Activated T-helper 2 cell treated with anti-CD3 and anti-CD28 coated beads, Interferon-gamma antibody, Interleukin-2, Interleukin-4, amounts not matched to agents 10 μg/mL and 5 μg/mL and 100 μg/mL, durations not matched to agents 14 hours and 24 hours and 36 hours (primary cell): ENCODE data around the gene SRRM1. TPM values are rescaled to one million over a fixed set of nuclear protein-coding genes. Genes with fewer than 3 reads are reported as not detected.
"Not testable (repeated sequence)": the region's sequence is repeated elsewhere in the genome, so short reads cannot be mapped to it uniquely, and the experiment has no call there.

Experiments
- DNase-seq: peaks from one replicate; pipeline ENCODE4 v3.0.0; 2021; ENCODE audit warnings: low spot score
- H3K27ac Mint-ChIP-seq: one replicate; pipeline ENCODE4 v1.8.0; 2021; ENCODE audit warnings: mixed read lengths
- H3K27me3 Mint-ChIP-seq: one replicate; pipeline ENCODE4 v1.8.0; 2021; ENCODE audit warnings: low read depth, mixed read lengths
- H3K36me3 Mint-ChIP-seq: one replicate; pipeline ENCODE4 v1.8.0; 2021; ENCODE audit warnings: low read depth, mixed read lengths
- H3K4me1 Mint-ChIP-seq: one replicate; pipeline ENCODE4 v1.8.0; 2021; ENCODE audit warnings: low read depth, mixed read lengths
- H3K4me3 Mint-ChIP-seq: one replicate; pipeline ENCODE4 v1.8.0; 2021; ENCODE audit warnings: low read depth, mild to moderate bottlenecking, moderate library complexity, mixed read lengths
- H3K9me3 Mint-ChIP-seq: one replicate; pipeline ENCODE4 v1.8.0; 2021; ENCODE audit warnings: mixed read lengths
- intact Hi-C: fragments of 100-400 bp; cut with micrococcal nuclease; formaldehyde crosslinking; loops from one replicate; pipeline ENCODE4 v1.15.1; 2023
- total RNA-seq: library from RNA; stranded (reverse); gene quantifications from 2 replicates; pipeline ENCODE4 v1.2.3, GENCODE V29; 2022

The SRRM1 gene
- total RNA-seq, 1 donor from 2014 or later = 223 TPM

DNA sequence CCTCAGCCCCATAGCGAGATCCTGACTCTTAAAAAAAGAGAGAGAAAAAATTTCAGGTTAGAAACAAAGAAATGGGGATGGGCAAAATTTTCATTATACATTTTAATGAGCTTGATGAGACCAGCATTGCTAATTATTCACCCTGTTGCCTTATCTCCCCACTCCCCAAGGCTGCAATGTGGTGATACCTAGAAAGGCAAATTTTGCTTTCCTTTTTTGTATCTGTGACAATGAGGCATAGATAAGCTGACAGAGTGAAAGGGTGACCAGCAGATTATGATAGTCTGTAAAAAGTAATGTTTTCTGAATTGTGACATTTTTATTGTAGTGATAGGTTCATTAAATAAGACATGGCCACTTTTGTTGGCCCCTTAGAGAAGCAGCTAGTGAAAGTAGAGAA is 12.9 kb downstream of the SRRM1 start:
- intact Hi-C loops = no loop called here
- H3K4me3 Mint-ChIP-seq = no peak overlapping the region
- DNase-seq = no peak
- H3K9me3 Mint-ChIP-seq = no peaks in the 10 kb centered on the region
- H3K36me3 Mint-ChIP-seq = peaks cover 88% of the 10 kb centered on the region
- no peak overlapping the region for H3K27ac Mint-ChIP-seq
- no peaks in the 10 kb centered on the region for H3K27me3 Mint-ChIP-seq
- peaks cover 27% of the 10 kb centered on the region for H3K4me1 Mint-ChIP-seq

- Mint-ChIP-seq H3K4me3 (no peak overlapping the region), H3K9me3 (no peaks in the 10 kb centered on the region), H3K27me3 (no peaks in the 10 kb centered on the region), H3K36me3 (peaks cover 89% of the 10 kb centered on the region), H3K27ac (no peak overlapping the region), H3K4me1 (peaks cover 27% of the 10 kb centered on the region)
- intact Hi-C loops = no loop called here
- DNase-seq = no peak
Measured at GRCh38 chr1:24657781-24658180, 14.7 kb downstream of the SRRM1 start.

DNA sequence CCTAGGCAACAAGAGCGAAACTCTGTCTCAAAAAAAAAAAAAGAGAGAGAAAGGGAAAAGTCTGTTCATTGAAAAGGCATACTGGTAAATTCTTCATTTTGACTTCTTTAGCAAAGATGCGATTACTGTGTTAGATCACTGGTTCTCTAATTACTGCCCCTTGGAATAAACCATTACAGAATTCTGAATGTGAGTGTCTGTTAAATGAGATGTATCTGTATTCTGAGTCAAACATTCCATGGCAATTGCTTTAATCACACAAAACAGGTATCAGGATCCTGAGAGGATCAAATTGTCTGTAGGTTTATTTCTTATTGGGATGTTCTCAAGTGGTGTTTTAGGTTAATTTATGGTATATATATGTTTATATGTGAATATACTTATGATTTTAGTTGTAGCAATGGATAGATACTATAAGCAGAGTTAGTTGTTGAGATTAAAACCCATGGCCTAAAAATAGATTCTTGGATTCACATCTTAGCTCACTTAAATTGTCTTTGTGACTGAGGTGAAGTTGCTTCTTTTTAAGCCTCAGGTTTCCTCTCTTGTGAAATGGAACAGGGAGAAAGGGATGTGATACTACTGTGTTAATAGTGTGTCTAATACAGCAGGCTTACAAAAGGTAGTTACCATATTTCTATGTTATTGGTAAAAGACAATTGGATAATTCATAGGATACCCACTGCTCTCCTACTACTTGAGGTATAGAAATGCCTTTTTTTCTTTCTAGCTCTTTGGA is 16.2 kb downstream of the SRRM1 start:
- H3K27ac Mint-ChIP-seq = peak overlapping the region; percentile 61
- H3K27me3 Mint-ChIP-seq = no peaks in the 10 kb centered on the region
- peaks cover 90% of the 10 kb centered on the region for H3K36me3 Mint-ChIP-seq
- no peaks in the 10 kb centered on the region for H3K9me3 Mint-ChIP-seq
- H3K4me3 Mint-ChIP-seq = no peak overlapping the region
- H3K4me1 Mint-ChIP-seq = peaks cover 27% of the 10 kb centered on the region
- intact Hi-C loops = no loop called here
- no peak for DNase-seq

DNA sequence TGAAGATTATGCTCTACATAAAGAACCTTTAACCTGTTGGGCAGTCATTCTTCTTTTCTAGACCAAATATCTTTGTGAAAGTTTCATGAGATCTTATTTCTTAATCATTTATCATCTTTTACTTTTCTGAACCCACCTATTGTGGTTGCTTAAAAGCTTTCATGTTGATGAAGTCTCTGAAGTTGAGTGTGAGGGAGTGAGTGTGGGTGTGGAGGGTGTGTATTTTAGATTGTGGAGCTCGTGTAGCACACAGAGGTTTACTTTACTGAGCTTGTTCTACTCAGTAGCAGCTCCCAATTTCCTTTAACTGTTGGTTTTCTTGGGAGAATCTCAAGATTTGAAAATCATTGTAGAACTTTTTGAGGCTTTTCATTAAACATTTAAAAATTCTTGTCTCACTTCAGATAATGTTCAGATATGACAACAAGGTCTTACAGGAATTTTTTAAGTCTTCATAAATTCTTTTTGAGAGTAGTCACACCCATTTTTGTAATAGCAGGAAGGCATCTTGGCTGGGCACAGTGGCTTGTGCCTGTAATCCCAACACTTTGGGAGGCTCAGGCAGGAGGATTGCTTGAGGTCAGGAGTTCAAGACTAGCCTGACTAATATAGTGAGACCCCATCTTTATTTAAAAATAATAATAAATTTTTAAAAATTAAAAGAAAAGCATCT is 17.0 kb downstream of the SRRM1 start:
- DNase-seq = no peak
- Mint-ChIP-seq H3K4me1 (peaks cover 25% of the 10 kb centered on the region), H3K27ac (peak overlapping the region; percentile 61), H3K9me3 (no peaks in the 10 kb centered on the region), H3K36me3 (peaks cover 90% of the 10 kb centered on the region), H3K27me3 (no peaks in the 10 kb centered on the region), H3K4me3 (no peak overlapping the region)
- intact Hi-C loops = no loop called here

DNA sequence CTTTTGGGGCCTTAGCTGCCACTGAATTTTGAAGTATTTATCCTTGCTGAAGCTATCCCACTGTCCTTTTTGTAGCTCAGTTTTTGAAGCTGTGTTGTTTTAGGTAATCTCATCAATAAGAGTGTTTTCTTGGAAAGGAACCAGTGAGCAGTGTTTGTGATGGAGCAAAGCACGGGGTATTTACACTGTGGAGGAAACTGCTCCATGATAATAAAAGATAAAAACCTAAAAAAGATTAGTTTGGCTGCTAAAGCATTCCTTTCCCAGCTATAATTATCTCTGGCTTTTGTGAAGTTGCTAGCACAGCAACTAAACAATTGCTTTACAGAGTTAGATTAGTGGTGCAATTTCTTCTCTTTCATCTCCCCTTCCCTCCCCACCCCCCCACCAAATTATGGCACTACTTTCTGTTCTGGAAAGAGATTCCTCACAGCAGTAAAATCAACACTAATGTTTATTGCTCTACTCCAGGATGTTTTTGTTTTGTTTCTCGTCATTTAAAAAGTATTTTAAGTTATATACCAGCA is 21.5 kb downstream of the SRRM1 start:
- Mint-ChIP-seq H3K27ac (no peak overlapping the region), H3K9me3 (no peaks in the 10 kb centered on the region), H3K4me3 (no peak overlapping the region), H3K27me3 (no peaks in the 10 kb centered on the region), H3K36me3 (peaks cover 88% of the 10 kb centered on the region), H3K4me1 (peaks cover 10% of the 10 kb centered on the region)
- no peak for DNase-seq
- intact Hi-C loops = no loop called here

DNA sequence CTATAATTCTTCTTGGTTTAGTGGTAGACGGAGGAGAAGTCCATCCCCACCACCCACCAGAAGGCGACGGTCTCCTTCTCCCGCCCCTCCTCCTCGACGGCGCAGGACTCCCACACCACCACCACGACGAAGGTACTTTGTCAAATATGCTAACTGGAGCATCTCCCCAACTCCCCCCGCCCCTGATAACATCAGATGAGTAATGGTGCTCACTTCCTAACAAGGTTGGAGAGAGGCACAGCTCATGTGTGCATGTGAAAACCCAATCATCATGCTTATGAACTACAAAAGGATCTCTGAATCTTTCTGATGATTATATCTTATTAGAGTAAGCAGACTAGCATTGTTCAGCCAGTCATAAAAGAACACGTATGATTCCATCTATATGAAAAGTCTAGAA is 23.7 kb downstream of the SRRM1 start:
- Mint-ChIP-seq H3K9me3 (no peaks in the 10 kb centered on the region), H3K27me3 (no peaks in the 10 kb centered on the region), H3K36me3 (peaks cover 89% of the 10 kb centered on the region), H3K4me1 (peaks cover 3% of the 10 kb centered on the region), H3K27ac (no peak overlapping the region), H3K4me3 (no peak overlapping the region)
- no peak for DNase-seq
- intact Hi-C loops = no loop called here

DNA sequence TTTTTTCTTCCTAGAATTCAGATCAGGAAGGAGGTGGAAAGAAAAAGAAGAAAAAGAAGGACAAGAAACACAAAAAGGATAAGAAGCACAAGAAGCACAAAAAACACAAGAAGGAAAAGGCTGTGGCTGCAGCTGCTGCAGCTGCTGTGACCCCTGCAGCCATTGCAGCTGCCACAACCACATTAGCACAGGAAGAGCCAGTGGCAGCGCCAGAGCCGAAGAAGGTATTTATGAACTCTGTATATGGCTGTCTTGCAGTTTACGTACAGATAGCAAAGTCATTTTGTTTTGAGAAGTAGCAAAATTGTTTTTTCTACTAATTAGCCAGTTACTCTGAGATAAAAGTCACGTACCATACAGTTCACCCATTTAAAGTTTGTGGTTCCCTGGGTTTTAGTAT is 28.3 kb downstream of the SRRM1 start:
- H3K27ac Mint-ChIP-seq, H3K9me3 Mint-ChIP-seq, intact Hi-C loops, H3K27me3 Mint-ChIP-seq, H3K4me3 Mint-ChIP-seq, DNase-seq, H3K4me1 Mint-ChIP-seq: not testable (repeated sequence)
- peaks cover 81% of the 10 kb centered on the region for H3K36me3 Mint-ChIP-seq

GRCh38 chr1:24672686-24673085 is 29.6 kb downstream of the SRRM1 start:
- H3K4me3 Mint-ChIP-seq, H3K9me3 Mint-ChIP-seq, H3K4me1 Mint-ChIP-seq, intact Hi-C loops, H3K27ac Mint-ChIP-seq, DNase-seq, H3K27me3 Mint-ChIP-seq: not testable (repeated sequence)
- H3K36me3 Mint-ChIP-seq = peaks cover 81% of the 10 kb centered on the region

DNA sequence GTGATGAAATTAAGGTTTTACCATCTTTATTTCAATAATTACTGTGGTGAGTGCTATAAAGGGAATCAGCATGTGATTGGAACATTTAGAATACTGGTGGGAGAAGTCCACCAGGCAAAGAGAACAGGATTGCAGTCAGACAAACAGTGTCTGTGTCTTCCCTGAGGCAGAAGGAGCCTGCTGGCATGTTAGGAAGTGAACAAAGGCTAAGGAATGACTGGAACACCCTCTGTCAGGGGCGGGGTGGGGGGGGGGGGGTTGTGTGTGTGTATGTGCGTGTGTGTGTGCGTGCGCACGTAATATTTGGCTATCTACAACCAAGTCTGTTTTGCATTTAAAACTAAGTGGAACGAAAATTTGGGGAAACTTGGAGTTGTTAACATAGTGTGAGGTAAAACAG is 30.2 kb downstream of the SRRM1 start:
- H3K27ac Mint-ChIP-seq = no peak overlapping the region
- peaks cover 81% of the 10 kb centered on the region for H3K36me3 Mint-ChIP-seq
- H3K4me1 Mint-ChIP-seq = peaks cover 3% of the 10 kb centered on the region
- intact Hi-C loops = no loop called here
- no peak for DNase-seq
- H3K27me3 Mint-ChIP-seq = no peaks in the 10 kb centered on the region
- H3K9me3 Mint-ChIP-seq = no peaks in the 10 kb centered on the region
- no peak overlapping the region for H3K4me3 Mint-ChIP-seq

DNA sequence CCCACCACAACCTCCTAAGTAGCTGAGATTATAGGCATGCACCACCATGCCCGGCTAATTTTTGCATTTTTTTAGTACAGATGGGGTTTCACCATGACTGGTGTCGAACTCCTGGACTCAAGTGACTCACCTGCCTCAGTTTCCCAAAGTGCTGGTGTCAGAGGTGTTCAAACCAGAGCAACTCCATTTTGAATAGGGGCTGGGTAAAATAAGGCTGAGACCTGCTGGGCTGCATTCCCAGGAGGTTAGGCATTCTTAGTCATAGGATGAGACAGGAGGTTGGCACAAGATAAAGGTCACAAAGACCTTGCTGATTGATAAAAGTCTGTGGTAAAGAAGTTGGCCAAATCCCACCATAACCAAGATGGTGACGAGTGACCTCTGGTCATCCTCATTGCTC is 35.3 kb downstream of the SRRM1 start:
- DNase-seq, H3K27ac Mint-ChIP-seq, H3K27me3 Mint-ChIP-seq, H3K4me1 Mint-ChIP-seq, intact Hi-C loops, H3K4me3 Mint-ChIP-seq, H3K9me3 Mint-ChIP-seq: not testable (repeated sequence)
- H3K36me3 Mint-ChIP-seq = peaks cover 35% of the 10 kb centered on the region

GRCh38 chr1:24679725-24680124 is 36.6 kb downstream of the SRRM1 start:
- DNase-seq = no peak
- Mint-ChIP-seq H3K4me1 (no peaks in the 10 kb centered on the region), H3K27me3 (no peaks in the 10 kb centered on the region), H3K4me3 (no peak overlapping the region), H3K36me3 (peaks cover 26% of the 10 kb centered on the region), H3K27ac (no peak overlapping the region), H3K9me3 (no peaks in the 10 kb centered on the region)
- intact Hi-C loops = no loop called here

- Mint-ChIP-seq H3K9me3 (no peaks in the 10 kb centered on the region), H3K27ac (no peak overlapping the region), H3K36me3 (no peaks in the 10 kb centered on the region), H3K27me3 (no peaks in the 10 kb centered on the region), H3K4me1 (no peaks in the 10 kb centered on the region), H3K4me3 (no peak overlapping the region)
- intact Hi-C loops = no loop called here
- DNase-seq = no peak
Measured at GRCh38 chr1:24683713-24684162, 40.6 kb downstream of the SRRM1 start.

DNA sequence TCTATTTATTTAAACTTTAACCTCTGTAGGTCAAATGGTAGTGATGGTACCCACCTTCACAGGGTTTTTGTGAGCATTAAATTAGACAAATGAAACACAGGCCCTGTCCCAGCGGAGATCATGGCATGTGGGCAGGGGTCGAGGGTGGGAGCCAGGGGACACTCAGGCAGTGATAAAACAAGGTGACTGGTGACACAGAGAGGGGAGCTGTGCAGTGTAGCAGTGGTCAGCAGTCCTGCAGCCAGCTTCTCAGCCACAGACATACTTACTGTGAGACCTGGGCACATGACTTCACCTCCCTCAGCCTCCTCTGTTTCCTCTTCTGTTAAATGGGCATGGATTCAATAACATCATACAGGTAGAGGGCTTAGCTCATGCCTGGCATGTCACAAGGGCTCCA is 44.9 kb downstream of the SRRM1 start:
- H3K27ac Mint-ChIP-seq = no peak overlapping the region
- H3K36me3 Mint-ChIP-seq = no peaks in the 10 kb centered on the region
- H3K9me3 Mint-ChIP-seq = no peaks in the 10 kb centered on the region
- peaks cover 3% of the 10 kb centered on the region for H3K4me1 Mint-ChIP-seq
- intact Hi-C loops = loop anchor here (2.0 kb wide), 1 partner anchor 143 kb away; no protein-coding TSS in a partner anchor
- DNase-seq = no peak
- no peaks in the 10 kb centered on the region for H3K27me3 Mint-ChIP-seq
- no peak overlapping the region for H3K4me3 Mint-ChIP-seq
